ENCODE results near the gene NOC3L.

DNA sequence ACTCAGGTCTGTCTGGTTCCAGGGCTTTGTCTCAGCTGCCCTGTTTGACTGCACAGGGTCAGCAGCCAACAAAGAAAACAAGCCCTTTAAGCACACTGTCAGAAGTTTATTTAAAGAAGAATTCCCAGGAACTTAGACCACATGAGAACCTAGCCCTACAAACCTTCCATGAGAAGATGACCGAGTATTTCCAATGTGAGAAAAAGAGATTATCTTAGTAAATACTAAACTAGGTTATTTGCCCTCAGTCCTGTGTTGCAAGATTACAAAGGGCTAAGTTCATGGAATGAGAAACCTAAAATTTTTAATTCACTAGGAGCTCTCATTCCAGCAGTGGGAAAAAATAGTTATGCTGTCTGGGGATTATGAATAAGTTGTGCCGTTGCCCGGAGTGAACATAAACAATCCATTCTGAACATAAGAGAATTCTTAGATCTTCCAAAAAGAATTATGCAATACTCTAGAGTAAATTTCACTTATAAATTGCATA is 46.7 kb downstream of the NOC3L start:
- TF ChIP-seq, protein P1, sequence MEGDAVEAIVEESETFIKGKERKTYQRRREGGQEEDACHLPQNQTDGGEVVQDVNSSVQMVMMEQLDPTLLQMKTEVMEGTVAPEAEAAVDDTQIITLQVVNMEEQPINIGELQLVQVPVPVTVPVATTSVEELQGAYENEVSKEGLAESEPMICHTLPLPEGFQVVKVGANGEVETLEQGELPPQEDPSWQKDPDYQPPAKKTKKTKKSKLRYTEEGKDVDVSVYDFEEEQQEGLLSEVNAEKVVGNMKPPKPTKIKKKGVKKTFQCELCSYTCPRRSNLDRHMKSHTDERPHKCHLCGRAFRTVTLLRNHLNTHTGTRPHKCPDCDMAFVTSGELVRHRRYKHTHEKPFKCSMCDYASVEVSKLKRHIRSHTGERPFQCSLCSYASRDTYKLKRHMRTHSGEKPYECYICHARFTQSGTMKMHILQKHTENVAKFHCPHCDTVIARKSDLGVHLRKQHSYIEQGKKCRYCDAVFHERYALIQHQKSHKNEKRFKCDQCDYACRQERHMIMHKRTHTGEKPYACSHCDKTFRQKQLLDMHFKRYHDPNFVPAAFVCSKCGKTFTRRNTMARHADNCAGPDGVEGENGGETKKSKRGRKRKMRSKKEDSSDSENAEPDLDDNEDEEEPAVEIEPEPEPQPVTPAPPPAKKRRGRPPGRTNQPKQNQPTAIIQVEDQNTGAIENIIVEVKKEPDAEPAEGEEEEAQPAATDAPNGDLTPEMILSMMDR (IDR thresholded peaks at IDR 0.05), result no peak
- TF ChIP-seq POLR2A (IDR thresholded peaks at IDR 0.05), result no peak
